Gastroesophageal sphincter (tissue), 3 donors: Measurements from ENCODE around the gene COX6B1.
A peak's percentile ranks its signal among the peaks of the same experiment; 100 is the strongest.

Source experiments
- EP300 ChIP-seq: sonication (generic); formaldehyde crosslinking; IDR thresholded peaks from one replicate; pipeline ENCODE4 v1.6.1; 2017; ENCODE audit warnings: antibody characterized with exemption, mild to moderate bottlenecking
- POLR2AphosphoS5 ChIP-seq: sonication (generic); formaldehyde crosslinking; IDR thresholded peaks from one replicate; pipeline ENCODE4 v1.6.1; 2017; ENCODE audit warnings: antibody characterized with exemption
- TF ChIP-seq, protein P1 (sequence below), 4 experiments: fragments of 200-600 bp in 2 of 4; fragments of 450-650 bp in 2 of 4; sonication (generic) in 1 of 4; IDR thresholded peaks; one replicate each; pipeline ENCODE4 v1.5.1; 2017 to 2019; ENCODE audit warnings: antibody characterized with exemption in 4 of 4, mild to moderate bottlenecking in 2 of 4, moderate library complexity in 2 of 4

- TF ChIP-seq, protein P1, sequence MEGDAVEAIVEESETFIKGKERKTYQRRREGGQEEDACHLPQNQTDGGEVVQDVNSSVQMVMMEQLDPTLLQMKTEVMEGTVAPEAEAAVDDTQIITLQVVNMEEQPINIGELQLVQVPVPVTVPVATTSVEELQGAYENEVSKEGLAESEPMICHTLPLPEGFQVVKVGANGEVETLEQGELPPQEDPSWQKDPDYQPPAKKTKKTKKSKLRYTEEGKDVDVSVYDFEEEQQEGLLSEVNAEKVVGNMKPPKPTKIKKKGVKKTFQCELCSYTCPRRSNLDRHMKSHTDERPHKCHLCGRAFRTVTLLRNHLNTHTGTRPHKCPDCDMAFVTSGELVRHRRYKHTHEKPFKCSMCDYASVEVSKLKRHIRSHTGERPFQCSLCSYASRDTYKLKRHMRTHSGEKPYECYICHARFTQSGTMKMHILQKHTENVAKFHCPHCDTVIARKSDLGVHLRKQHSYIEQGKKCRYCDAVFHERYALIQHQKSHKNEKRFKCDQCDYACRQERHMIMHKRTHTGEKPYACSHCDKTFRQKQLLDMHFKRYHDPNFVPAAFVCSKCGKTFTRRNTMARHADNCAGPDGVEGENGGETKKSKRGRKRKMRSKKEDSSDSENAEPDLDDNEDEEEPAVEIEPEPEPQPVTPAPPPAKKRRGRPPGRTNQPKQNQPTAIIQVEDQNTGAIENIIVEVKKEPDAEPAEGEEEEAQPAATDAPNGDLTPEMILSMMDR (IDR thresholded peaks at IDR 0.05) = no peak
- TF ChIP-seq EP300 (no peak), POLR2AphosphoS5 (peak; percentile 85)
Measured at GRCh38 chr19:35628565-35629331, 19.4 kb upstream of the COX6B1 start, which contains the start of gene RBM42.
